HFFc6 (cell line): ENCODE data around the gene SLC22A12. TPM values are rescaled to one million over a fixed set of nuclear protein-coding genes. Genes with fewer than 3 reads are reported as not detected.
A peak's percentile ranks its signal among the peaks of the same experiment; 100 is the strongest.

ENCODE experiments used
- DNase-seq: peaks from one replicate; pipeline ENCODE4 v3.0.0-alpha.2; 2018
- H3K27ac Mint-ChIP-seq: 2 replicates; pipeline ENCODE4 v1.8.0; 2020; ENCODE audit warnings: mild to moderate bottlenecking, mixed read lengths
- H3K27me3 Mint-ChIP-seq: 2 replicates; pipeline ENCODE4 v1.8.0; 2021; ENCODE audit warnings: mild to moderate bottlenecking, moderate library complexity, mixed read lengths; ENCODE audit not compliant: insufficient read depth
- H3K36me3 Mint-ChIP-seq: 2 replicates; pipeline ENCODE4 v1.8.0; 2021; ENCODE audit warnings: low read depth, mixed read lengths
- H3K4me1 Mint-ChIP-seq: 2 replicates; pipeline ENCODE4 v1.8.0; 2020; ENCODE audit warnings: low read depth, mixed read lengths
- H3K4me3 Mint-ChIP-seq: 2 replicates; pipeline ENCODE4 v1.8.0; 2020; ENCODE audit warnings: mild to moderate bottlenecking, moderate library complexity, mixed read lengths
- H3K9me3 Mint-ChIP-seq: 2 replicates; pipeline ENCODE4 v1.8.0; 2020; ENCODE audit warnings: mild to moderate bottlenecking, mixed read lengths
- total RNA-seq, 6 experiments: library from RNA; stranded (reverse); fragmentation: NEBNext Ultra II Directional; extraction: Animal tissue kit (Norgen Biotek cat#: 25700); gene quantifications; 2 replicates in 1 of 6; 3 replicates in 5 of 6; pipeline ENCODE4 v1.2.3, GENCODE V29; 2021
- TF ChIP-seq, protein P1 (sequence below): fragments of 200-600 bp; sonication (generic); IDR thresholded peaks from 2 replicates; pipeline ENCODE4 v1.5.0; 2021; ENCODE audit warnings: antibody characterized with exemption, mild to moderate bottlenecking

SLC22A12 gene
- total RNA-seq, 6 experiments from 2014 or later: not detected

DNA sequence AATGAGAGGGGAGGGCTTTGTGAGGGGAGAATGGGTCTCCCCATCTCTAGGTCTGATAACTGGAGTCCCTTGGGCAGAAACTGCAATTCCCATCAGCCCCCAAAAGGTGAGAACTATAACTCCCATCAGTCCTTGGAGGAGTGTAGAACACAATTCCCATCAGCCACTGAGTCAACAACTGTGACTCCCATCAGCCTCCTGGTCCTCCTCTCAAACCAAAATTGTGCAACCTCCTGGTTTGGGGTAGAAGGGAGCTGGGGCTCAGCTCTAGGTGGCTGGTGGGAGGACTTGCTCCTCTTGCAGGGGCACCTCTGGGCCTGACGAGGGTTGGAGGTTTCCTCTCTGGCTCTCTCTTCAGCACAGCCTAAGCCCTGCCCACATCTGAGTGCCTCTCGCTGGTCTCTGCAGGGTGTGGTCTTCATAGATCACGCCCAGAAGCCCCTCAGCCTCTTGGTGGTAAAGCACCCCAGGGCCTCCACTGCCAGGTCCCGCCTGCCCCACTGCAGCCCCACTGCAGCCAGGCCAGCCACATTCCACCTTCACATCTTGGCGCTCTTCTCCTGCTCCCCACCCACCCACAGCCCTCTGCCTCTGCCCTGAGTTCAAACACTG lies 18.5 kb downstream of the SLC22A12 start:
- DNase-seq: no peak
- H3K27me3 Mint-ChIP-seq: peaks cover 35% of the 10 kb centered on the region
- TF ChIP-seq, protein P1, sequence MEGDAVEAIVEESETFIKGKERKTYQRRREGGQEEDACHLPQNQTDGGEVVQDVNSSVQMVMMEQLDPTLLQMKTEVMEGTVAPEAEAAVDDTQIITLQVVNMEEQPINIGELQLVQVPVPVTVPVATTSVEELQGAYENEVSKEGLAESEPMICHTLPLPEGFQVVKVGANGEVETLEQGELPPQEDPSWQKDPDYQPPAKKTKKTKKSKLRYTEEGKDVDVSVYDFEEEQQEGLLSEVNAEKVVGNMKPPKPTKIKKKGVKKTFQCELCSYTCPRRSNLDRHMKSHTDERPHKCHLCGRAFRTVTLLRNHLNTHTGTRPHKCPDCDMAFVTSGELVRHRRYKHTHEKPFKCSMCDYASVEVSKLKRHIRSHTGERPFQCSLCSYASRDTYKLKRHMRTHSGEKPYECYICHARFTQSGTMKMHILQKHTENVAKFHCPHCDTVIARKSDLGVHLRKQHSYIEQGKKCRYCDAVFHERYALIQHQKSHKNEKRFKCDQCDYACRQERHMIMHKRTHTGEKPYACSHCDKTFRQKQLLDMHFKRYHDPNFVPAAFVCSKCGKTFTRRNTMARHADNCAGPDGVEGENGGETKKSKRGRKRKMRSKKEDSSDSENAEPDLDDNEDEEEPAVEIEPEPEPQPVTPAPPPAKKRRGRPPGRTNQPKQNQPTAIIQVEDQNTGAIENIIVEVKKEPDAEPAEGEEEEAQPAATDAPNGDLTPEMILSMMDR: no peak
- H3K4me3 Mint-ChIP-seq: no peak overlapping the region
- H3K36me3 Mint-ChIP-seq: no peaks in the 10 kb centered on the region
- H3K4me1 Mint-ChIP-seq: 0 out of 2 replicates have a peak, but pooled peaks cover 6% of the 10 kb centered on the region
- no peak overlapping the region for H3K27ac Mint-ChIP-seq
- H3K9me3 Mint-ChIP-seq: no peaks in the 10 kb centered on the region

DNA sequence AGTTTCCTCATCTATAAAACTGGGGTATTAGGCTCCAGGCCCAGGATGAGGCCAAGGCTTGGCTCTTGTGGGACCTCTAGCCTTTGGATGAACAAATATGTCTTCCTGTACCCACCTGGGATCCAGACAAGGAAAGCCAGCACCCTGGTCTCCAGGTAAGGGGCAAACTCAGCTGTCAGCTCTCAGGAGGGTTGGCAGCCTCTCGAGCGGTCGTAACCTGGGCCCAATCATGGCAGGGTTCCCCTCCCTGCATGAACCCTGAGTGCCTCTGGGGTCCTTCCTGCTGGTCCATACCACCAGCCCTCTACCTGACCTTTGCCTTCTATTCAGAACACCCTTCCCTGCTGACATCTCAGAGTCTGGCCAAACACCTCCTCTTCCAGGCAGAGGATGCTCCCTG lies 19.6 kb downstream of the SLC22A12 start:
- Mint-ChIP-seq H3K27me3 (peaks cover 33% of the 10 kb centered on the region), H3K4me1 (0 out of 2 replicates have a peak, but pooled peaks cover 6% of the 10 kb centered on the region), H3K4me3 (no peak overlapping the region), H3K9me3 (no peaks in the 10 kb centered on the region), H3K36me3 (no peaks in the 10 kb centered on the region), H3K27ac (no peak overlapping the region)
- TF ChIP-seq, protein P1: no peak
- DNase-seq: no peak

DNA sequence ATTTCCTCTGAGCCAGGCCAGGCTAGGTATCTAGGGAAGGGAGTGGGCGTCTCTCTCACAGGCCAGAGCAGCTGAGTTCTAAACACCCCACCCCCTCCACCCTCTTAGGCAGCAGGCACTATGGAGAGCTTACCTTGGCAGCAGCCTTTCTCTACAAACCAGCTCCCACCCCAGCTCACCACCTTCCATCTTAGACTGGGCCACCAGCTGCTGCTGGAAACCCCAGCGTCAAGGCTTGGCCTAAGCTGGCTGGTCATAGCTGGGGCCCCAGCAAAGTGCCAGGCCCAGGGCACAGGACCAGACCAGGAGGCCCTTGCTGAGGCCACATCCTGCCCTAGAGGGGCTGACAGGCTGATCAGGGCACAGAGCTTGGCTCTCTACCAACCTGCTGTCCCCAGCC lies 20.2 kb downstream of the SLC22A12 start:
- Mint-ChIP-seq H3K27me3 (peaks cover 33% of the 10 kb centered on the region), H3K4me1 (0 out of 2 replicates have a peak, but pooled peaks cover 6% of the 10 kb centered on the region), H3K36me3 (no peaks in the 10 kb centered on the region), H3K9me3 (no peaks in the 10 kb centered on the region), H3K4me3 (no peak overlapping the region), H3K27ac (no peak overlapping the region)
- TF ChIP-seq, protein P1: no peak
- no peak for DNase-seq

DNA sequence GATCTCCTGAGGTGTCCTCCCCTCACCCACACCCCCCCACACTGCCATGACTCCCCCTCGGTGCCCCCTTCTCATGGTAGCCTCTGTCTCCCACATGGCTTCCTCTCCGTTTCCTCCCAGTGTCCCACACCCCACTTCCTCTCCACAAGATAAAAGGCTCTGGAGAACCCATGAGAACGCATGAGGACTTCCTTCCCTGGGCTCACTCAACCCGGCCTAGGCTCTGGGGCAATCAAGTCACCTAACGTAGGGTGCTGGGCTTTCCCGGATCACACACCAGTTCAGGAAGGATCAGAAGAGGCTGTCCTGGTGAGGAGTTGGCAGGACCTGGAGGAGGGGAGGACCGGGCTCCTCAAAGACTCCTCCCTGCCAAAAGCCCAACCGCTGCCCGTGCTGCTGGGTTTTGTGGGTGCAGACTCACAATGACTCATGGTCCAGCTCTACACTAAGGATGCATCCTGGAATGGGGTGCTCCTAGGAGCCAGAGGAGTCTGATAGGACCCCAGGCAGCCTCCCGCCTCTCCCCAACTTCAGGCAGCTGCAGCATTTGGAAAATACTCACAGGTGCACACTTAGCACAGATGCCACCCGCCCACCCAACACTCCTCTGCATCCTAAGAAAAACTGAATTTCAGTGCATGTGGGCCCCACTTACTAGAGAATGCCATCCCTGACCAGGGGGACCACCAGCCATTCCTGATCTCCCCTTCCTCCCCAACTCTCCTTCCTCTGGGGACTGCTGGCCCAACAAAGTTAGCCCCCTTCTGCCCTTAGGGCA lies 21.0 kb downstream of the SLC22A12 start:
- no peak overlapping the region for H3K27ac Mint-ChIP-seq

DNA sequence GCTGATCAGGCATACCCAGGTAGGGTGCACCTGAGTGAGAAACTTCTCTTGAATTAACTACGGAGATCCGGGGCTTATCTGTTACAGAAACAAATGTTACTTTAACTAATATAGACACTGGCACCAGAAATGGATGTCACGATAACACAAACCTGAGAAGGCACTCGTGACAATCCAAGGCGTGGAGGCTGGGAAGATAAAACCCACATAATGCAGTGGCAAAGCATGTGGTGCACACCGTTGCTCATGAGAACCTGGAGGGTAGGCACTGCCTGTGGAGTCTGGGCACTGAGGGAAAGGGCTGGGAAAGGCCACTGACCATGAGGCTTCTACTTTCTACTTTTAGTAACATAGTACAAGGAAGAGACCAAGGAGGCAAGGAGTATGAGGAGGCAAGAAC lies 22.6 kb downstream of the SLC22A12 start:
- H3K4me3 Mint-ChIP-seq: no peak overlapping the region
- no peaks in the 10 kb centered on the region for H3K36me3 Mint-ChIP-seq
- H3K9me3 Mint-ChIP-seq: no peaks in the 10 kb centered on the region
- H3K27me3 Mint-ChIP-seq: peaks cover 27% of the 10 kb centered on the region
- TF ChIP-seq, protein P1: no peak
- H3K4me1 Mint-ChIP-seq: 0 out of 2 replicates have a peak, but pooled peaks cover 6% of the 10 kb centered on the region
- no peak for DNase-seq
- H3K27ac Mint-ChIP-seq: no peak overlapping the region

More for the DNA sequence above, 21.0 kb downstream of the SLC22A12 start:
- Mint-ChIP-seq H3K4me1 (0 out of 2 replicates have a peak, but pooled peaks cover 6% of the 10 kb centered on the region), H3K36me3 (no peaks in the 10 kb centered on the region), H3K27me3 (peaks cover 30% of the 10 kb centered on the region), H3K9me3 (no peaks in the 10 kb centered on the region), H3K4me3 (no peak overlapping the region)
- peak; percentile 37 for DNase-seq
- TF ChIP-seq, protein P1: no peak
